ENCODE data around the gene IL31RA.

GRCh38 chr5:55880453-55880852 lies 29.3 kb downstream of the IL31RA start:
- no peak for TF ChIP-seq CTCF (IDR thresholded peaks at IDR 0.05; ENCODE audit: low read depth, low read length, poor library complexity, severe bottlenecking)
- no peak for TF ChIP-seq EZH2phosphoT487 (IDR thresholded peaks at IDR 0.05; ENCODE audit: borderline replicate concordance, low read length)
